Endothelial cell of umbilical vein (primary cell): ENCODE measurements around the gene TSC22D1. TPM values are rescaled to one million over a fixed set of nuclear protein-coding genes. Genes with fewer than 3 reads are reported as not detected.

Experiments
- BruUV-seq: library from RNA; stranded (reverse); fragments of 400-500 nt; replicated peaks from 2 replicates; lab custom pipeline; 2021; lab: Mats Ljungman, UMichigan
- CTCF ChIA-PET: fragments of 300-600, 350-600 bp; sonication (Branson Sonifier 250); formaldehyde crosslinking; loops from one replicate; lab custom pipeline; 2021; ENCODE audit warnings: antibody characterized with exemption, inconsistent platforms; lab: Charles Lee
- POLR2A ChIA-PET: fragments of 300-600, 350-600 bp; sonication (Branson Sonifier 250); formaldehyde crosslinking; loops from one replicate; lab custom pipeline; 2021; ENCODE audit warnings: antibody characterized with exemption, inconsistent platforms; lab: Charles Lee
- DNase-seq: peaks from one replicate; pipeline ENCODE4 v3.0.0-alpha.2; 2011; ENCODE audit warnings: low read depth, low spot score
- FAIRE-seq: peaks from 2 replicates; lab custom pipeline; 2011; peaks lifted over from hg19 to GRCh38; lab: Jason Lieb, UNC
- H2AFZ ChIP-seq: 2 replicates; pipeline ENCODE4 v1.6.0; 2012; ENCODE audit warnings: low read depth, low read length, control low read depth, inconsistent platforms
- H3K27ac ChIP-seq: 2 replicates; pipeline ENCODE4 v1.5.1; 2011; ENCODE audit warnings: low read depth, mild to moderate bottlenecking, control low read depth, low read length, moderate library complexity; ENCODE audit not compliant: insufficient read depth
- H3K27me3 ChIP-seq, 2 experiments: 2 replicates each; pipeline versions ENCODE4 v1.6.0 to v1.6.1; 2011; ENCODE audit warnings: low read length in 2 of 2, mixed read lengths in 1 of 2; ENCODE audit not compliant: control insufficient read depth in 2 of 2, insufficient read depth in 2 of 2
- H3K36me3 ChIP-seq, 2 experiments: 2 replicates in 1 of 2; 3 replicates in 1 of 2; pipeline ENCODE4 v1.5.1; 2011; ENCODE audit warnings: low read length in 2 of 2, mild to moderate bottlenecking in 1 of 2, moderate library complexity in 1 of 2; ENCODE audit not compliant: control insufficient read depth in 2 of 2, insufficient read depth in 2 of 2; ENCODE audit errors: extremely low read depth in 1 of 2
- H3K4me1 ChIP-seq: 3 replicates; pipeline ENCODE4 v1.5.1; 2011; ENCODE audit warnings: mild to moderate bottlenecking, low read length; ENCODE audit not compliant: control insufficient read depth, insufficient read depth; ENCODE audit errors: extremely low read depth
- H3K4me2 ChIP-seq: 2 replicates; pipeline ENCODE4 v1.6.1; 2011; ENCODE audit warnings: low read length, control low read depth, mixed read lengths; ENCODE audit not compliant: insufficient read depth
- H3K4me3 ChIP-seq, 3 experiments: fragments of 200-600 bp in 1 of 3; sonication (generic), shearing (Covaris generic) in 1 of 3; replicated peaks in 1 of 3; 2 replicates each; pipeline ENCODE4 v1.5.1; 2011 to 2016; ENCODE audit warnings: control low read depth in 3 of 3, low read length in 3 of 3, mild to moderate bottlenecking in 2 of 3, inconsistent platforms in 1 of 3, low read depth in 1 of 3, moderate library complexity in 1 of 3; ENCODE audit not compliant: insufficient read depth in 1 of 3
- H3K79me2 ChIP-seq: 2 replicates; pipeline ENCODE4 v1.6.0; 2012; ENCODE audit warnings: low read length, inconsistent platforms; ENCODE audit not compliant: control insufficient read depth, insufficient read depth
- H3K9ac ChIP-seq: replicated peaks from 2 replicates; pipeline ENCODE3; 2011; ENCODE audit warnings: low read length, control low read depth; ENCODE audit not compliant: insufficient read depth; ENCODE audit errors: extremely low read depth
- H3K9me1 ChIP-seq: replicated peaks from 3 replicates; pipeline ENCODE4 v1.6.0; 2011; ENCODE audit warnings: mild to moderate bottlenecking, low read length; ENCODE audit not compliant: control insufficient read depth, insufficient read depth; ENCODE audit errors: extremely low read depth
- H3K9me3 ChIP-seq: replicated peaks from 2 replicates; pipeline ENCODE4 v1.5.1; 2012; ENCODE audit warnings: low read length, inconsistent platforms; ENCODE audit not compliant: control insufficient read depth, insufficient read depth
- H4K20me1 ChIP-seq: replicated peaks from 2 replicates; pipeline ENCODE3; 2011; ENCODE audit warnings: mild to moderate bottlenecking, low read length; ENCODE audit not compliant: control insufficient read depth, insufficient read depth; ENCODE audit errors: extremely low read depth
- EZH2 ChIP-seq: IDR thresholded peaks from 2 replicates; pipeline ENCODE4 v1.6.1; 2012; ENCODE audit warnings: borderline replicate concordance, low read depth, mild to moderate bottlenecking, moderate library complexity, low read length, inconsistent platforms; ENCODE audit not compliant: severe bottlenecking
- FOS ChIP-seq: IDR thresholded peaks from 2 replicates; pipeline ENCODE4 v1.6.1; 2011; ENCODE audit warnings: mild to moderate bottlenecking, low read length, moderate library complexity, borderline replicate concordance; ENCODE audit not compliant: insufficient read depth
- GATA2 ChIP-seq: IDR thresholded peaks from 2 replicates; pipeline ENCODE4 v1.7.0; 2011; ENCODE audit warnings: low read depth, mild to moderate bottlenecking, moderate library complexity, mixed read lengths, low read length; ENCODE audit not compliant: insufficient read length, insufficient read depth
- JUN ChIP-seq: IDR thresholded peaks from 2 replicates; pipeline ENCODE4 v1.6.1; 2011; ENCODE audit warnings: borderline replicate concordance, low read depth; ENCODE audit not compliant: insufficient read length, insufficient read depth
- MYC ChIP-seq: IDR thresholded peaks from one replicate; pipeline ENCODE4 v1.6.1; 2011; ENCODE audit warnings: mild to moderate bottlenecking, low read depth, low read length
- POLR2AphosphoS5 ChIP-seq: IDR thresholded peaks from 2 replicates; pipeline ENCODE4 v1.6.1; 2012; ENCODE audit warnings: low read depth, mild to moderate bottlenecking, control low read depth, low read length, moderate library complexity; ENCODE audit not compliant: insufficient read depth
- dilution Hi-C: fragments of 300-500 bp; cut with MboI; formaldehyde crosslinking; loops from one replicate; pipeline ENCODE4 v1.15.0; 2019; ENCODE audit warnings: low sequenced_read_pairs; ENCODE audit not compliant: extremely low pct_ligation_motif_present
- intact Hi-C: fragments of 100-400 bp; cut with micrococcal nuclease; formaldehyde crosslinking; loops from one replicate; pipeline ENCODE4 v1.10.0; 2022
- polyA plus RNA-seq, 4 experiments: library from polyadenylated mRNA; depleted of rRNA in 3 of 4; stranded (reverse) in 3 of 4; unstranded in 1 of 4; fragments of >200 nt; gene quantifications; 2 replicates each; pipeline versions ENCODE4 v1.2.1 to v1.2.3, GENCODE V29; 2011 to 2012; ENCODE audit warnings: missing spikeins in 1 of 4
- total RNA-seq: library from RNA; stranded (reverse); gene quantifications from 2 replicates; pipeline ENCODE4 v1.2.3, GENCODE V29; 2021
- TF ChIP-seq, protein P1 (sequence below), 2 donors: IDR thresholded peaks; 1 replicate in 1 of 2; 2 replicates in 1 of 2; pipeline ENCODE4 v1.5.1; 2011; ENCODE audit warnings: low read length in 2 of 2, mild to moderate bottlenecking in 2 of 2, moderate library complexity in 2 of 2, control low read depth in 1 of 2, inconsistent platforms in 1 of 2, low read depth in 1 of 2; ENCODE audit not compliant: insufficient read depth in 1 of 2; ENCODE audit errors: extremely low read depth in 1 of 2
- TF ChIP-seq, protein P2 (sequence below): IDR thresholded peaks from 2 replicates; pipeline ENCODE4 v1.6.1; 2011; ENCODE audit not compliant: insufficient read depth, insufficient read length

Gene TSC22D1
- total and polyA plus RNA-seq, 2 donors (not counting 3 experiments of a cell fraction or from before 2014, with no cell fraction given) = 47.7 to 51.8 TPM

DNA sequence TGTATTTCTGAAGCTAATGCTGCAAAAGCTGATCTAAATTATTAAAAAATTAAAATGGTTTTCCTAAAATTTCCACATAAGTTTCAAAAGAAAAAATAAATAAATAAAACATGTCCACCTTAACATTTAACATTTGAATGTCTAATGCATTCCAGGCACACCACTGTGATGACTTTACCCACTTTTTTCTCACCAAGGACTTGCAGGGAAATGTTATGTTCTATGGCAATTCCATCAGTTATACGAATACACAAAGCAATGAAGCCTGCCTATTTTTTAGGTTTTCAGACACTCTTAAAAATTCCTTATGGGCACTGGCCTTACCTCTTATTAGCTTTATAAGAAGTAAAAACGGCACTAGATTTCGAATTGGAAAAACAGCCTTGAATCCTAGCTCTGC is 10.2 kb downstream of the TSC22D1 start:
- dilution Hi-C loops (no loop called here), intact Hi-C loops (no loop called here)
- H3K9me3 ChIP-seq = no peaks in the 10 kb centered on the region
- no peaks in the 10 kb centered on the region for H3K27me3 ChIP-seq
- TF ChIP-seq POLR2AphosphoS5 (no peak), JUN (no peak), MYC (no peak), FOS (no peak), GATA2 (no peak), EZH2 (no peak)
- TF ChIP-seq, protein P1, sequence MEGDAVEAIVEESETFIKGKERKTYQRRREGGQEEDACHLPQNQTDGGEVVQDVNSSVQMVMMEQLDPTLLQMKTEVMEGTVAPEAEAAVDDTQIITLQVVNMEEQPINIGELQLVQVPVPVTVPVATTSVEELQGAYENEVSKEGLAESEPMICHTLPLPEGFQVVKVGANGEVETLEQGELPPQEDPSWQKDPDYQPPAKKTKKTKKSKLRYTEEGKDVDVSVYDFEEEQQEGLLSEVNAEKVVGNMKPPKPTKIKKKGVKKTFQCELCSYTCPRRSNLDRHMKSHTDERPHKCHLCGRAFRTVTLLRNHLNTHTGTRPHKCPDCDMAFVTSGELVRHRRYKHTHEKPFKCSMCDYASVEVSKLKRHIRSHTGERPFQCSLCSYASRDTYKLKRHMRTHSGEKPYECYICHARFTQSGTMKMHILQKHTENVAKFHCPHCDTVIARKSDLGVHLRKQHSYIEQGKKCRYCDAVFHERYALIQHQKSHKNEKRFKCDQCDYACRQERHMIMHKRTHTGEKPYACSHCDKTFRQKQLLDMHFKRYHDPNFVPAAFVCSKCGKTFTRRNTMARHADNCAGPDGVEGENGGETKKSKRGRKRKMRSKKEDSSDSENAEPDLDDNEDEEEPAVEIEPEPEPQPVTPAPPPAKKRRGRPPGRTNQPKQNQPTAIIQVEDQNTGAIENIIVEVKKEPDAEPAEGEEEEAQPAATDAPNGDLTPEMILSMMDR (IDR thresholded peaks at IDR 0.05; ENCODE audit: extremely low read depth in 1 of 2, insufficient read depth in 1 of 2, low read depth in 1 of 2, low read length in 2 of 2) = no peak
- TF ChIP-seq, protein P2, sequence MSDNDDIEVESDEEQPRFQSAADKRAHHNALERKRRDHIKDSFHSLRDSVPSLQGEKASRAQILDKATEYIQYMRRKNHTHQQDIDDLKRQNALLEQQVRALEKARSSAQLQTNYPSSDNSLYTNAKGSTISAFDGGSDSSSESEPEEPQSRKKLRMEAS = no peak
- no peaks in the 10 kb centered on the region for H3K9me1 ChIP-seq
- no peaks in the 10 kb centered on the region for H3K36me3 ChIP-seq
- peaks cover 68% of the 10 kb centered on the region for H3K79me2 ChIP-seq
- DNase-seq = no peak
- H3K27ac ChIP-seq = no peak overlapping the region
- POLR2A ChIA-PET = no interaction called here
- H2AFZ ChIP-seq = no peak overlapping the region
- no peak overlapping the region for H3K4me3 ChIP-seq
- BruUV-seq = no TSS peak
- CTCF ChIA-PET = interaction anchor here (1.1 to 2.4 kb wide), 6 partner anchors 8 to 85 kb away, joined by 3 to 7 read pairs (median 3); no protein-coding TSS in a partner anchor
- H4K20me1 ChIP-seq = peaks cover 2% of the 10 kb centered on the region
- no peak overlapping the region for H3K4me2 ChIP-seq
- H3K9ac ChIP-seq = no peak overlapping the region
- FAIRE-seq = no peak
- H3K4me1 ChIP-seq = no peaks in the 10 kb centered on the region
